ENCODE data around the gene AKAP12.

Gene AKAP12

DNA sequence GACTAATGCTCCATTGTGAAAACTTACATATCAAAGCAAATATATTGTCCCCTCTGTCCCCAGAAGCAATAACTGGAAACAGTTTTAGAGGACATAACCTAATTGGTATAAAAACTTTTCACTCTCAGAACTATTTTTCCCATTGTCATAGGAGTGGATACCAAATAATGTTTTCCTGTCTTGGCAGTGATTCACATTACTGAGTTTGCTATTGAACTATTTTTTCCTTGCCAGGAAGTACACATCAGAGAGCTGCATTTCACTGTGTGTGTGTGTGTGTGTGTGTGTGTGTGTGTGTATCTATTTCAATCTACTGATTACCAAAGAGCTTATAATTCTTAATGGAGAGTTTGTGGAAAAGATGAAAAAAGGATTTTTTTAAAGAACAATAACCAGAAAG, 45.4 kb downstream of the AKAP12 start:
- TF ChIP-seq PKNOX1 (IDR thresholded peaks at IDR 0.05) (0 out of 2 replicates have a peak, but pooled peaks have one; percentile 0), FOXM1 (IDR thresholded peaks at IDR 0.05; ENCODE audit: borderline replicate concordance) (no peak), SUZ12 (IDR thresholded peaks at IDR 0.05) (no peak), FOXK2 (IDR thresholded peaks at IDR 0.05) (no peak), ELF4 (IDR thresholded peaks at IDR 0.05) (no peak)
- ChIA-PET CTCF (no interaction called here), POLR2A (no interaction called here)
- DNase-seq (ENCODE audit: extremely low spot score): no peak

- TF ChIP-seq HDGF (IDR thresholded peaks at IDR 0.05; ENCODE audit: borderline replicate concordance) (no peak), FOXA1 (IDR thresholded peaks at IDR 0.05) (no peak), FOXM1 (IDR thresholded peaks at IDR 0.05; ENCODE audit: borderline replicate concordance) (no peak), SUZ12 (IDR thresholded peaks at IDR 0.05) (no peak), FOXK2 (IDR thresholded peaks at IDR 0.05) (no peak), ARNT (IDR thresholded peaks at IDR 0.05) (no peak), NFRKB (IDR thresholded peaks at IDR 0.05) (no peak), BHLHE40 (IDR thresholded peaks at IDR 0.05; ENCODE audit: borderline replicate concordance) (no peak), L3MBTL2 (conservative IDR thresholded peaks at IDR 0.05) (no peak), ZNF384 (IDR thresholded peaks at IDR 0.05) (no peak), LEF1 (IDR thresholded peaks at IDR 0.05; ENCODE audit: borderline replicate concordance) (no peak), SP1 (IDR thresholded peaks at IDR 0.05) (no peak), ELF4 (IDR thresholded peaks at IDR 0.05) (no peak), PKNOX1 (IDR thresholded peaks at IDR 0.05) (no peak), CTBP1 (IDR thresholded peaks at IDR 0.05; ENCODE audit: borderline replicate concordance) (no peak), TARDBP (IDR thresholded peaks at IDR 0.05) (no peak)
- no peak for DNase-seq (ENCODE audit: extremely low spot score)
Measured at GRCh38 chr6:151286214-151286613, 46.4 kb downstream of the AKAP12 start.

DNA sequence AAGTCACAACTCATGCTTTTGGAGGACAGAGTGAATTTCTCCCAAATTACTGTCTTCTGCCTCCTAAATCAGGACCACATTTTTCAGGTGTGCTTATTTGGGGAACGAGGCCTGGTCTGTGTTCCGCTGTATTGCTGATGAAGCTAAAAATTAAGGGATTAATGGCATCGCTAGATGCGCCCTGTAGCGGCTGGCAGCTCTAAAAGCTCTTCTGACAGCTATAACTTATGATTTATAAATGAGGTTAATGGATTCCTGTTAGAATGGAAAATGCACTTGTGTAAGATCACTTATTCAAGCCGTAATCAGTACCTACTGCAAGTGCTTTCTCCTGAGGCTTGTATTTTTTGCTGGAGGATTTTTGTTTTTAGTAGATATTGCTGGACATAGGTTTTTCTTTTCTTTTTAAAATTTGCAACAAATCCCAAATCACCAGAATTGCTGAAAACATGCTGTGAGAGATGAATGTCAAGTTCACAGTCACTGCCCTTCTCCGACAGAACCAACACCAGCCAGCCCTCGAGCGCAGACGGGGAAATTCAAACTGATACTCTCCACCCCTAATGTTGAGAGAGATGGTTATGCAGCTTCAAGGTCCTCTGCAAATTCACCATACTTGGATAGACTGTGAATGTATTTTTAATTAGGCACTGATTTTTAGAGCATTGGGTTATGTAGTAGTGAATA, 49.1 kb downstream of the AKAP12 start:
- peak; percentile 36 for DNase-seq (ENCODE audit: extremely low spot score)
- POLR2A ChIA-PET: no interaction called here
- CTCF ChIA-PET: no interaction called here
- TF ChIP-seq L3MBTL2 (conservative IDR thresholded peaks at IDR 0.05) (no peak), PKNOX1 (IDR thresholded peaks at IDR 0.05) (peak; percentile 95)

More at GRCh38 chr6:151286214-151286613, 46.4 kb downstream of the AKAP12 start:
- ChIA-PET POLR2A (no interaction called here), CTCF (no interaction called here)

GRCh38 chr6:151289399-151290007, 49.7 kb downstream of the AKAP12 start:
- TF ChIP-seq BHLHE40 (IDR thresholded peaks at IDR 0.05; ENCODE audit: borderline replicate concordance) (no peak), LEF1 (IDR thresholded peaks at IDR 0.05; ENCODE audit: borderline replicate concordance) (no peak), CTBP1 (IDR thresholded peaks at IDR 0.05; ENCODE audit: borderline replicate concordance) (no peak), PKNOX1 (IDR thresholded peaks at IDR 0.05) (no peak), TARDBP (IDR thresholded peaks at IDR 0.05) (no peak), SUZ12 (IDR thresholded peaks at IDR 0.05) (no peak), FOXM1 (IDR thresholded peaks at IDR 0.05; ENCODE audit: borderline replicate concordance) (no peak), SP1 (IDR thresholded peaks at IDR 0.05) (no peak), NFRKB (IDR thresholded peaks at IDR 0.05) (no peak), ZNF384 (IDR thresholded peaks at IDR 0.05) (no peak)
- CTCF ChIA-PET: interaction anchor here (1.0 kb wide), 1 partner anchor 98 kb away, joined by 3 read pairs; no protein-coding TSS in a partner anchor
- POLR2A ChIA-PET: no interaction called here
- DNase-seq (ENCODE audit: extremely low spot score): no peak

DNA sequence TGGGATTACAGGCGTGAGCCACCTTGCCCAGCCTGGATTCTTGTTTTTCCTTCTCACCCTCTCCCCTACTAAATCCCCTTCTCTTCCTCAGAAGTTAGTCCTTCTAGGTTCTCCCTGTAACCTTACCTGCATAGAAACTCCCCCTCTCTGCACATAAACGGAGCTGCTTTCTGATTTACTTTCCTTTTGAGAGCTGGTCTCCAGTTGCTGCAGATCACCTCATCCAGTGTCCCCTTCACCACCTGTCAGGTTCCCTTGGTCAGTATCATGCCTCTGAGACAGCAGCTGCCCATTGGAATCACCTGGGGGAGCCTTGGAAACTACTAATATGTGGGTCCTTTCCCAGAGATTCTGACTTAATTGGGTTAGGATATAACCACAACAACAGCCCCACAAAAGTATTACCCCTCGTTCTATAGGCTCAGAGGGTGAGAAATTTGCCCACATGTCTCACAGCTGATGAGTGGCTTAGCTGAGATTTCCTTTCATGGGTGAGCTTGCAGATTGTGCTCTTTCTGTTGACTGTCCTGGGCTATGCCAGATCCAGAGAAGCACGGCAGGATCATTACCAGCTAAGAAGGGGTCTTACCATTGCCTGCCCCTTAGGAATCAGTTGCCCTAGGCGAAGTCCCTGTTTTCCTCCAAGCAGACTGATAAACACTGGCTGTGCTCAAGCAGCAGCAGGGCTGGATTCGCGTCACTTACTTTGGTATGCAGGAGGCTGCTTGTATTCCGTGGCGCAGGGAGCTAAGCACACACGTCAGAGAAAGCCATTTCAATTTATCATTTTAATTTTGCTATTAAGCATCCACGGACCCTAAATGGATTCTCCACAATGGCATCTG, 51.3 kb downstream of the AKAP12 start:
- ChIA-PET CTCF (interaction anchor here (0.6 to 1.0 kb wide), 5 partner anchors 8 to 361 kb away, joined by 3 to 4 read pairs (median 3); no protein-coding TSS in a partner anchor), POLR2A (interaction anchor here (0.9 kb wide), 1 partner anchor 15 kb away, joined by 3 read pairs; no protein-coding TSS in a partner anchor)
- no peak for DNase-seq (ENCODE audit: extremely low spot score)
- TF ChIP-seq SP1 (IDR thresholded peaks at IDR 0.05) (no peak), ARNT (IDR thresholded peaks at IDR 0.05) (no peak), LEF1 (IDR thresholded peaks at IDR 0.05; ENCODE audit: borderline replicate concordance) (no peak), NFRKB (IDR thresholded peaks at IDR 0.05) (no peak), TARDBP (IDR thresholded peaks at IDR 0.05) (no peak), FOXM1 (IDR thresholded peaks at IDR 0.05; ENCODE audit: borderline replicate concordance) (no peak), BHLHE40 (IDR thresholded peaks at IDR 0.05; ENCODE audit: borderline replicate concordance) (no peak), PKNOX1 (IDR thresholded peaks at IDR 0.05) (no peak), FOXA1 (IDR thresholded peaks at IDR 0.05) (no peak), SUZ12 (IDR thresholded peaks at IDR 0.05) (no peak), HDGF (IDR thresholded peaks at IDR 0.05; ENCODE audit: borderline replicate concordance) (no peak)

Data from HEK293T (cell line).